ENCODE measurements around the gene GPR18. TPM values are rescaled to one million over a fixed set of nuclear protein-coding genes. Genes with fewer than 3 reads are reported as not detected.
"Not testable (repeated sequence)": the region's sequence is repeated elsewhere in the genome, so short reads cannot be mapped to it uniquely, and the experiment has no call there.

GPR18 gene
- total RNA-seq, 2 experiments from 2014 or later = 10.9 to 13.7 TPM

DNA sequence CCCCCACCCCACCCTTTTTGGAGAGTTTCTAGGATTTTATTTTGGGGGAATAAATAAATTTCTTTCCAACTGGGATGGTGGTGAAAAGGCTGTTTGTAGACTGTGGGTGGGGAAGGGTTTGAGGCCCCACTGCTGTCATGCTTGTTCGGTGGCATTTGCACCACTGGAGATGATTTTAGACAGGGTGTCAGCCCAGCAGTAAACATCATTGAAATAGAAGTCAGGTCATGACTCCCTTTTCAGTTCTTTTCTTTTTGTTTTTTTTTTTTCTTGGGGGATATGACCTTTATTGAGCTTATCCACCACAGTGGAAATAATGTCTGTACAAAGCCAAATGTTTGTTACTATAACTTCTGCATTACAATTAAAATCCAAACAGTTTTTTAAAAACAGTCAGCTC is 43.4 kb downstream of the GPR18 start:
- Histone ChIP-seq H2AFZ (ENCODE audit: low read length) (no peak overlapping the region), H3K4me3 (ENCODE audit: low read depth, low read length, poor library complexity, severe bottlenecking) (no peak overlapping the region), H3K9me3 (ENCODE audit: low read length) (no peaks in the 10 kb centered on the region), H3K9me2 (ENCODE audit: insufficient read depth, low read length) (no peaks in the 10 kb centered on the region), H3K4me1 (ENCODE audit: insufficient read depth, low read length, poor library complexity, severe bottlenecking) (peaks cover 29% of the 10 kb centered on the region), H3K36me3 (ENCODE audit: insufficient read depth, low read length) (peaks cover 15% of the 10 kb centered on the region), H4K20me1 (ENCODE audit: insufficient read depth, low read length) (peaks cover 10% of the 10 kb centered on the region; the same call in 1 of the 2 replicates), H3K4me2 (ENCODE audit: low read length) (peak overlapping the region; percentile 36), H3K27ac (ENCODE audit: low read depth, low read length, poor library complexity, severe bottlenecking) (no peak overlapping the region), H3K79me2 (ENCODE audit: insufficient read depth, low read depth, low read length) (peaks cover 73% of the 10 kb centered on the region; the same call in 1 of the 2 replicates)
- DNase-seq (ENCODE audit: low spot score) = no peak
- no TSS peak for BruUV-seq (replicated peaks)
- intact Hi-C loops (cut with micrococcal nuclease; ENCODE audit: unreplicated experiment) = no loop called here
- no peak for TF ChIP-seq EZH2phosphoT487 (IDR thresholded peaks at IDR 0.05; ENCODE audit: borderline replicate concordance, low read depth, low read length)
- TF ChIP-seq, protein P1, sequence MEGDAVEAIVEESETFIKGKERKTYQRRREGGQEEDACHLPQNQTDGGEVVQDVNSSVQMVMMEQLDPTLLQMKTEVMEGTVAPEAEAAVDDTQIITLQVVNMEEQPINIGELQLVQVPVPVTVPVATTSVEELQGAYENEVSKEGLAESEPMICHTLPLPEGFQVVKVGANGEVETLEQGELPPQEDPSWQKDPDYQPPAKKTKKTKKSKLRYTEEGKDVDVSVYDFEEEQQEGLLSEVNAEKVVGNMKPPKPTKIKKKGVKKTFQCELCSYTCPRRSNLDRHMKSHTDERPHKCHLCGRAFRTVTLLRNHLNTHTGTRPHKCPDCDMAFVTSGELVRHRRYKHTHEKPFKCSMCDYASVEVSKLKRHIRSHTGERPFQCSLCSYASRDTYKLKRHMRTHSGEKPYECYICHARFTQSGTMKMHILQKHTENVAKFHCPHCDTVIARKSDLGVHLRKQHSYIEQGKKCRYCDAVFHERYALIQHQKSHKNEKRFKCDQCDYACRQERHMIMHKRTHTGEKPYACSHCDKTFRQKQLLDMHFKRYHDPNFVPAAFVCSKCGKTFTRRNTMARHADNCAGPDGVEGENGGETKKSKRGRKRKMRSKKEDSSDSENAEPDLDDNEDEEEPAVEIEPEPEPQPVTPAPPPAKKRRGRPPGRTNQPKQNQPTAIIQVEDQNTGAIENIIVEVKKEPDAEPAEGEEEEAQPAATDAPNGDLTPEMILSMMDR (conservative IDR thresholded peaks at IDR 0.05; ENCODE audit: low read length) = no peak
- POLR2A ChIA-PET = interaction anchor here (0.6 to 1.5 kb wide), 6 partner anchors 8 to 30 kb away, joined by 3 to 5 read pairs (median 4); no protein-coding TSS in a partner anchor
- CTCF ChIA-PET (ENCODE audit: unreplicated experiment) = no interaction called here

DNA sequence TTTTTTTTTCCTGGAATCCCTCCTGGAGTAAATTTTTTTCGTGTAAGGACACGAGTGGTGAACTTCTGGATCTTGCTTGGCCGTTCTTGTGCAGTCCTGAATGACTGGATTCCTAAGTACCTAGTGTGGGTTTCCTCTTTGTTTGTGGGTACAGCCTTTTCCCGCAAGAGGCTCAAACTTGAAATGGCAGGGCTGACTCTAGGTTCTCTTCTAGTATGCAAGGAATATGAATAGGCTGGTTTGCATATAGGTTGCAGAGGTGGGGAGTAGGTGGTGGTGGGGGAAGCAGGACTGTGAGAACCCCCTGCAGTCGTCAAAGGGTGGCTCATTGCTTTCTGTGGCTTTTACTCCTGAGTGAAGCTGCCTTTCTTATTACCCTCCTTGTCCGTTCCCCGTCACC is 43.9 kb downstream of the GPR18 start:
- peaks cover 15% of the 10 kb centered on the region for H3K36me3 ChIP-seq (ENCODE audit: insufficient read depth, low read length)
- ChIA-PET POLR2A (interaction anchor here (1.3 to 1.5 kb wide), 2 partner anchors 10 to 11 kb away, joined by 3 to 4 read pairs; no protein-coding TSS in a partner anchor), CTCF (ENCODE audit: unreplicated experiment) (no interaction called here)
- peaks cover 71% of the 10 kb centered on the region; the same call in 1 of the 2 replicates for H3K79me2 ChIP-seq (ENCODE audit: insufficient read depth, low read depth, low read length)
- H2AFZ ChIP-seq (ENCODE audit: low read length) = no peak overlapping the region
- no TSS peak for BruUV-seq (replicated peaks)
- H3K9me3 ChIP-seq (ENCODE audit: low read length) = no peaks in the 10 kb centered on the region
- no peak for DNase-seq (ENCODE audit: low spot score)
- H3K4me1 ChIP-seq (ENCODE audit: insufficient read depth, low read length, poor library complexity, severe bottlenecking) = peaks cover 24% of the 10 kb centered on the region
- no peak overlapping the region for H3K4me3 ChIP-seq (ENCODE audit: low read depth, low read length, poor library complexity, severe bottlenecking)
- no peaks in the 10 kb centered on the region for H3K9me2 ChIP-seq (ENCODE audit: insufficient read depth, low read length)
- intact Hi-C loops (cut with micrococcal nuclease; ENCODE audit: unreplicated experiment) = no loop called here
- peaks cover 10% of the 10 kb centered on the region; the same call in 1 of the 2 replicates for H4K20me1 ChIP-seq (ENCODE audit: insufficient read depth, low read length)
- no peak for TF ChIP-seq EZH2phosphoT487 (IDR thresholded peaks at IDR 0.05; ENCODE audit: borderline replicate concordance, low read depth, low read length)
- TF ChIP-seq, protein P1 (conservative IDR thresholded peaks at IDR 0.05; ENCODE audit: low read length) = no peak
- H3K4me2 ChIP-seq (ENCODE audit: low read length) = peak overlapping the region; percentile 36
- H3K27ac ChIP-seq (ENCODE audit: low read depth, low read length, poor library complexity, severe bottlenecking) = no peak overlapping the region

DNA sequence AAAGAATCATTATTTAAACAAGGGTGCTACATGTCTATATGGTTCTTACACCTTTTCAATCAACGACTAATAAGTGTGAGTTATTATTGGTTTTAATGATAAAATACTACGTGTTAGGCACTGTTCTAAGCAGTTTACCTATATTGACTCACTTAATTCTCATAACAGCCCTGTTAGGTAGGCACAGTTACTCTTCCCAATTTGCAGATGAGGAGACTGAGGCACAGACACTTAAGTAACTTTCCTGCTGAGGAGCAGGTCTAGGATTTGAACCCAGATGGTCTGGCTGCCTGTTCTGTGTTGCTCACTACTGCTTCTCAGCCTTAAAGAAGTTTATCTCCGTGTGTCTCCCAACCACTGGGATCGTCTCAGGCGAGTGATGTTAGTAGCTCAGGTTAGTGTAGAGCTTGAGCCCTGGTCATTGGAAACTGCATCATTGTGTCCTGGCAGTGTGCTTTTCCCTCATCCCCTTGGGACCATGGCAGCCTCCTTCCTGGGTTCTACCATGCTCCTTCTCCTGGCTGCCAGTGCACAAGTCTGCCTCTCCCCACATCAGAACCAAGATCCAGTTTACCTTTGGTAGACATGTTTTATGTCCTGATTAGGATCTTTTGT is 46.7 kb downstream of the GPR18 start:
- Histone ChIP-seq H2AFZ (ENCODE audit: low read length) (no peak overlapping the region), H3K9me2 (ENCODE audit: insufficient read depth, low read length) (no peaks in the 10 kb centered on the region), H3K4me1 (ENCODE audit: insufficient read depth, low read length, poor library complexity, severe bottlenecking) (peaks cover 36% of the 10 kb centered on the region), H3K36me3 (ENCODE audit: insufficient read depth, low read length) (peaks cover 26% of the 10 kb centered on the region), H3K4me3 (ENCODE audit: low read depth, low read length, poor library complexity, severe bottlenecking) (no peak overlapping the region), H3K9me3 (ENCODE audit: low read length) (no peaks in the 10 kb centered on the region), H3K27ac (ENCODE audit: low read depth, low read length, poor library complexity, severe bottlenecking) (no peak overlapping the region), H4K20me1 (ENCODE audit: insufficient read depth, low read length) (peaks cover 26% of the 10 kb centered on the region), H3K79me2 (ENCODE audit: insufficient read depth, low read depth, low read length) (peaks cover 73% of the 10 kb centered on the region), H3K4me2 (ENCODE audit: low read length) (no peak overlapping the region)
- intact Hi-C loops (cut with micrococcal nuclease; ENCODE audit: unreplicated experiment) = no loop called here
- TF ChIP-seq, protein P1 (conservative IDR thresholded peaks at IDR 0.05; ENCODE audit: low read length) = no peak
- TF ChIP-seq EZH2phosphoT487 (IDR thresholded peaks at IDR 0.05; ENCODE audit: borderline replicate concordance, low read depth, low read length) = no peak
- CTCF ChIA-PET (ENCODE audit: unreplicated experiment) = no interaction called here
- POLR2A ChIA-PET = no interaction called here
- BruUV-seq (replicated peaks) = no TSS peak
- no peak for DNase-seq (ENCODE audit: low spot score)

DNA sequence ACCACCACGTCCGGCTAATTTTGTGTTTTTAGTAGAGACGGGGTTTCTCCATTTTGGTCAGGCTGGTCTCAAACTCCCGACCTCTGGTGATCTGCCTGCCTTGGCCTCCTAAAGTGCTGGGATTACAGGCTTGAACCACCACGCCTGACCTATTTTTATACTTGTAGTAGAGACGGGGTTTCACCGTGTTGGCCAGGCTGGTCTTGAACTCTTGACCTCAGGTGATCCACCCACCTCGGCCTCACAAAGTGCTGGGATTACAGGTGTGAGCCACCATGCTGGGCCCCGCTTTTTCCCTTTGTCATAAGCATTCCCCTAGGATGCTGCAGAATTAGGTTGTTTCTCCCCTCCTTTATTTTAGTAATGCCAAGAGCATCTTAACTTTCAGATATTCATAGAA is 47.6 kb downstream of the GPR18 start:
- peaks cover 45% of the 10 kb centered on the region for H3K4me1 ChIP-seq (ENCODE audit: insufficient read depth, low read length, poor library complexity, severe bottlenecking)
- POLR2A ChIA-PET = not testable (repeated sequence)

More for the DNA sequence above, 47.6 kb downstream of the GPR18 start:
- Histone ChIP-seq H4K20me1 (ENCODE audit: insufficient read depth, low read length) (peaks cover 30% of the 10 kb centered on the region), H3K36me3 (ENCODE audit: insufficient read depth, low read length) (peaks cover 32% of the 10 kb centered on the region), H3K79me2 (ENCODE audit: insufficient read depth, low read depth, low read length) (peaks cover 76% of the 10 kb centered on the region)
- CTCF ChIA-PET (ENCODE audit: unreplicated experiment); intact Hi-C loops (cut with micrococcal nuclease; ENCODE audit: unreplicated experiment); H3K27ac ChIP-seq (ENCODE audit: low read depth, low read length, poor library complexity, severe bottlenecking); H3K9me3 ChIP-seq (ENCODE audit: low read length); H3K9me2 ChIP-seq (ENCODE audit: insufficient read depth, low read length); H3K4me2 ChIP-seq (ENCODE audit: low read length); DNase-seq (ENCODE audit: low spot score); H3K4me3 ChIP-seq (ENCODE audit: low read depth, low read length, poor library complexity, severe bottlenecking); H2AFZ ChIP-seq (ENCODE audit: low read length); BruUV-seq (replicated peaks): not testable (repeated sequence)

Measured in OCI-LY7 (cell line).